PFSK-1 (cell line): ENCODE data around the gene ADAMTS20.

ENCODE experiments used
- FOXP2 ChIP-seq: optimal IDR thresholded peaks from 2 replicates; pipeline ENCODE3; 2011; ENCODE audit warnings: borderline replicate concordance, control low read depth, inconsistent platforms; ENCODE audit not compliant: insufficient read depth; ENCODE audit errors: extremely low read length, extremely low read depth
- POLR2AphosphoS5 ChIP-seq: IDR thresholded peaks from 2 replicates; pipeline ENCODE4 v1.6.1; 2012; ENCODE audit warnings: low read depth, mild to moderate bottlenecking, control low read depth, low read length, moderate library complexity
- SIN3A ChIP-seq: IDR thresholded peaks from 2 replicates; pipeline ENCODE4 v1.6.1; 2012; ENCODE audit warnings: mild to moderate bottlenecking, low read length, moderate library complexity, borderline replicate concordance; ENCODE audit not compliant: insufficient read depth
- TAF1 ChIP-seq: IDR thresholded peaks from 2 replicates; pipeline ENCODE4 v1.6.1; 2012; ENCODE audit warnings: low read length, control low read depth, borderline replicate concordance; ENCODE audit not compliant: insufficient read depth
- TF ChIP-seq, protein P1 (sequence below), 2 experiments: IDR thresholded peaks; 2 replicates each; pipeline versions ENCODE4 v1.6.1 to v1.8.0; 2011 to 2012; ENCODE audit warnings: low read depth in 2 of 2, low read length in 2 of 2, control low read depth in 1 of 2, inconsistent platforms in 1 of 2, mild to moderate bottlenecking in 1 of 2, moderate library complexity in 1 of 2; ENCODE audit not compliant: insufficient read depth in 1 of 2

ADAMTS20 gene

DNA sequence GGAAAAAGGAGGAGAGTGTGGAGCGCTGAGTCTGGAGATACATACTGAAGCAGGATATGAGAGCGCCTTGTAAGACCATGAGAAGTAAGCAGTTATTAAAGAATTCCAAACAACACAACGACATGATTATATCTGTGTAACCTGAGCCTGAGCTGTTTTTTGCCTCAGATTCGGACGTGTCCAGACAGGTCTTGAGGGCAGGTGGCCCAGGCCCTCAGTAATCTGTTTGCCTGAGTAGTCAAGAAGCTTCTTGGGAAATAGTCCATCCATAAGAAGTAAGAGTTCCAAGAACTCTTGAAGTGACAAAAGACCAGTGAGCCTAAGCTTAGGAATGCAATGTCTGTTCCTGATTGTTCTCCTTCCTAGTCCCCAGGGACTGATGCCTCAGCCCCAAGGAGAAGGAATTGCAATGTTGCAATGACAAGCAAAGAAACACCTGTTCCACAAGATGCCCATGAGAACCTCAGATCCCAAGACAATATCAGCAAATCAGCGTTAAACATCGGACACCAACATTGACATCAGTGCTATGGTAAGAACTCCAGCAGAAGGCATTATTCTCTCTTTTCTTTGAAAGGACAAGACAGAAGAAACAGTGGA is 34.7 kb upstream of the ADAMTS20 start:
- TF ChIP-seq TAF1 (no peak), POLR2AphosphoS5 (no peak), SIN3A (no peak), FOXP2 (no peak)
- TF ChIP-seq, protein P1, sequence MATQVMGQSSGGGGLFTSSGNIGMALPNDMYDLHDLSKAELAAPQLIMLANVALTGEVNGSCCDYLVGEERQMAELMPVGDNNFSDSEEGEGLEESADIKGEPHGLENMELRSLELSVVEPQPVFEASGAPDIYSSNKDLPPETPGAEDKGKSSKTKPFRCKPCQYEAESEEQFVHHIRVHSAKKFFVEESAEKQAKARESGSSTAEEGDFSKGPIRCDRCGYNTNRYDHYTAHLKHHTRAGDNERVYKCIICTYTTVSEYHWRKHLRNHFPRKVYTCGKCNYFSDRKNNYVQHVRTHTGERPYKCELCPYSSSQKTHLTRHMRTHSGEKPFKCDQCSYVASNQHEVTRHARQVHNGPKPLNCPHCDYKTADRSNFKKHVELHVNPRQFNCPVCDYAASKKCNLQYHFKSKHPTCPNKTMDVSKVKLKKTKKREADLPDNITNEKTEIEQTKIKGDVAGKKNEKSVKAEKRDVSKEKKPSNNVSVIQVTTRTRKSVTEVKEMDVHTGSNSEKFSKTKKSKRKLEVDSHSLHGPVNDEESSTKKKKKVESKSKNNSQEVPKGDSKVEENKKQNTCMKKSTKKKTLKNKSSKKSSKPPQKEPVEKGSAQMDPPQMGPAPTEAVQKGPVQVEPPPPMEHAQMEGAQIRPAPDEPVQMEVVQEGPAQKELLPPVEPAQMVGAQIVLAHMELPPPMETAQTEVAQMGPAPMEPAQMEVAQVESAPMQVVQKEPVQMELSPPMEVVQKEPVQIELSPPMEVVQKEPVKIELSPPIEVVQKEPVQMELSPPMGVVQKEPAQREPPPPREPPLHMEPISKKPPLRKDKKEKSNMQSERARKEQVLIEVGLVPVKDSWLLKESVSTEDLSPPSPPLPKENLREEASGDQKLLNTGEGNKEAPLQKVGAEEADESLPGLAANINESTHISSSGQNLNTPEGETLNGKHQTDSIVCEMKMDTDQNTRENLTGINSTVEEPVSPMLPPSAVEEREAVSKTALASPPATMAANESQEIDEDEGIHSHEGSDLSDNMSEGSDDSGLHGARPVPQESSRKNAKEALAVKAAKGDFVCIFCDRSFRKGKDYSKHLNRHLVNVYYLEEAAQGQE (IDR thresholded peaks at IDR 0.05; ENCODE audit: insufficient read depth in 1 of 2, low read depth in 2 of 2, low read length in 2 of 2): no peak

DNA sequence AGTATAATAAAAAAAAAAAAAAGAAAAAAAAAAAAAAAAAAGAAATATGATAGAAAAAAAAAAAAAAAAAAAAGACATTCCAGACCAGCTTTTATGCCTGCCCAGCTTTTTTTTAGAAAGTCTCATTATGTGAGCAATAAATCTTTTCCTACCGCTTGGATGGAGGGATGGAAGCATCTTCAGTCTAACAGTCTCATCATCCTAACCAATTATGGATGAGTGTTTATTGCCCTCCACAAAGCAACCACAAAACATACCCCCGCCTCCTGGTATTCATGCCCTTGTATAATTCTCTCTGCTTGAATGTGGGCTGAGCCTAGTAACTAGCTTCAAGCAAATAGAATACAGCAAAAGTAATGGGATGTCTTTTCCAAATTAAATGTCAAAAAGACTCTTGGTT is 33.7 kb upstream of the ADAMTS20 start:
- TF ChIP-seq SIN3A (no peak), FOXP2 (no peak), POLR2AphosphoS5 (no peak), TAF1 (no peak)
- TF ChIP-seq, protein P1 (IDR thresholded peaks at IDR 0.05; ENCODE audit: insufficient read depth in 1 of 2, low read depth in 2 of 2, low read length in 2 of 2): no peak

DNA sequence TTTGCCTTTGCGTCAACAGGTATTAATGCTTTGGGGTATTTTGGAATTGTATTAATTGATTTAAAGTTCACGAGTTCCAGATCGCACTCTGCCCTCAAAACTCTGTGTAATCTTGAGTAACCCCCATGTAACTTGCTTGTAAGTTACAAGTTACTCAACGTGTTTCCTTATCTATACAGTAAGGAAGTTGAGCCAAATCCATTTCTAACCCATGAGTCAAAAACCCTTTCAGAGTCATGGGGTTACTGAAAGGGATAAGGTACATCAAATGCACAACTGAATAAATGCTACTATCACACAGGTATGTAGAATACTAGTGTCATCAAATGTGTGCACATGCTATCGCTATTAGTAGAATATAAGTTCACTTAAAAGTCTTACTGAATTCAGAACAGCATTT is 28.6 kb upstream of the ADAMTS20 start:
- TF ChIP-seq POLR2AphosphoS5 (no peak), FOXP2 (no peak)

DNA sequence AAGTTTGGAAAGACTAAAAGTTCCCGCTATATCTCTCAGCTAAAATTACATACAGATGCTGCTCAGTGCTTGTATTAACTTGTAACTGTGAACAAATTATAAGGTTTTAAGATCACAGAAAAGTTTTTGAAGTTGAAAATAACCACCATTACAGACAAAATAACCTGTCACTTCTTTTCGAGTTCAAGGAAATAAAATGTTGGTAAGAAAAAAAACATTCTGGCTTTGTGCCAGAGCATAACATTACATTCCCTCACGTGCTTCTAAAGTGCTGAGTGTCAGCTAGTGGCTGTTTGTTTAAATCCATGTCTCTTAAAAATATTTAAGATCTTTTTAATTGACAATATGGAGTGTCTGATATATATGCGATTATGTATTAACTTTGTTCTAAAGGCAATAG is 27.2 kb upstream of the ADAMTS20 start:
- TF ChIP-seq TAF1: no peak
- TF ChIP-seq SIN3A: no peak

DNA sequence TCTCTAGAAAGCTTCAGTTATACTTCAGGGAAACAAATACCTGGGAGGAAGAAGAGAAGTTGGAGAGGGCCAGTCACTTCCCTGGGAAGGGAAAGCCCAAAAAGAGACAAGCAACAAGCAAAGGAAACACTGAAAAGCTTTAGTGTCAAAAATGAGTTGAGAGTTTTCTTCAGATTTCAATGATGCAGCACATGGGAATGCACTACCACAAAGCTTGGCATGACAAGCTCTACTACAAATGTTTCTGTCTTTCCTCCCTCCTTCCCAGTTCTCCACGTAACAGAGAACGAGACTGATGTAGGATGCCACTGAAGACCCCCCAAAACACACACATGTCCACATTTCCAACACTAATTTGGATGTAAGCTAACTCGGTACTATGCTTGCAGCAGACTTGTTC is 26.8 kb upstream of the ADAMTS20 start:
- TF ChIP-seq POLR2AphosphoS5 (no peak), TAF1 (no peak)

DNA sequence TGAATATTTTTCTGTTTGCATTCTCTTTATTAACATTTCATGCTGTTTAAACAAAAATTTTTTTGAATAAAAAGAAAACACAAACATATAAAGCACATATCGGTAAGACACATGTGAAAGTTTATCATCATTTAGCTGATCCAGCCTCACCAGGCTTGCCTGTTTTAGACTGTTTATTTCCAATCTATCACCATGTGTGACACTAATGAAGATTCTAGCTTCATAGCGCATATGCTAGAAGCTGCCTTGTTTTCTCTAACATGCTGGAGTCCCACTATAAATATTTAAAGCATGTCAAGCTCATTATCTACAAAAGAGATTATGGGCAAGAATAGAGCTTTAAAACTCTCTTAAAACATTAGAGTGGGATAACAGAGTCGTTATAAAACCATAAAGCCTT is 25.4 kb upstream of the ADAMTS20 start:
- TF ChIP-seq POLR2AphosphoS5 (no peak), FOXP2 (no peak), SIN3A (no peak), TAF1 (no peak)
- TF ChIP-seq, protein P1 (IDR thresholded peaks at IDR 0.05; ENCODE audit: insufficient read depth in 1 of 2, low read depth in 2 of 2, low read length in 2 of 2): no peak

DNA sequence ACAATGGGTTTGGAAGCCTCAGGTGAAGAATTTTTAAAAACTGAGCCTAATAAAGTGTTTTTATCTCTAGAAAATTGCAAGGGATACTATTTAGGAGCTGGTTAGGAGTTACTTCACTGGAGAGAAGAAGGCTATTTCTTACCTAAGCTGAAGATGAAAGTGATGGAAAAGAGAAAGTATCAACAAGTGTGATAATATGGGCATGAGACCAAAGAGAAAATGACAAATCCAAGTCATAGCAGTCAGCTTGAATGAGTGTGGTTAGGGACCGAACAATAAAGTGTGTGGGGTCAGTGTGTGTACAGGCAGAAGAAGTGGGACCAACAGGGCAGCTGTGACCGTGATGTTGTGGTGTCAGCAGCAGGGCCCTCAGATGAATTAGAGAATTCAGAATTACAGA is 24.2 kb upstream of the ADAMTS20 start:
- TF ChIP-seq SIN3A (no peak), TAF1 (no peak), FOXP2 (no peak), POLR2AphosphoS5 (no peak)
- TF ChIP-seq, protein P1 (IDR thresholded peaks at IDR 0.05; ENCODE audit: insufficient read depth in 1 of 2, low read depth in 2 of 2, low read length in 2 of 2): no peak
